Loucy (cell line): Measurements from ENCODE around the gene SLC15A1.

ENCODE experiments used
- H2AFZ ChIP-seq: fragments of 200-600 bp; sonication (generic); 2 replicates; pipeline ENCODE4 v1.6.0; 2016; ENCODE audit warnings: antibody characterized with exemption, mild to moderate bottlenecking, low read length, moderate library complexity
- H3F3A ChIP-seq: fragments of 200-600 bp; 2 replicates; pipeline ENCODE4 v1.6.0; 2016; ENCODE audit warnings: antibody characterized with exemption, low read depth, mild to moderate bottlenecking
- H3K27me3 ChIP-seq: fragments of 200-600 bp; sonication (generic); 2 replicates; pipeline ENCODE4 v1.6.1; 2014; ENCODE audit warnings: low read length, mild to moderate bottlenecking; ENCODE audit not compliant: insufficient read depth, poor library complexity, severe bottlenecking
- H3K36me3 ChIP-seq: fragments of 200-600 bp; sonication (generic); 2 replicates; pipeline ENCODE4 v1.6.1; 2016; ENCODE audit warnings: low read length; ENCODE audit not compliant: insufficient read depth
- H3K4me1 ChIP-seq: fragments of 200-600 bp; sonication (generic); 2 replicates; pipeline ENCODE4 v1.5.1; 2014; ENCODE audit warnings: low read length, mild to moderate bottlenecking; ENCODE audit not compliant: insufficient read depth, poor library complexity, severe bottlenecking
- H3K4me2 ChIP-seq: fragments of 200-600 bp; sonication (generic); 2 replicates; pipeline ENCODE4 v1.6.0; 2014; ENCODE audit warnings: antibody characterized with exemption, low read length, low read depth, mild to moderate bottlenecking; ENCODE audit not compliant: poor library complexity, severe bottlenecking
- H3K4me3 ChIP-seq: fragments of 200-600 bp; sonication (generic); 2 replicates; pipeline ENCODE4 v1.5.1; 2014; ENCODE audit warnings: low read length, mild to moderate bottlenecking, mixed read lengths; ENCODE audit not compliant: poor library complexity, severe bottlenecking
- H3K79me2 ChIP-seq: fragments of 200-600 bp; sonication (generic); 2 replicates; pipeline ENCODE4 v1.6.1; 2014; ENCODE audit warnings: low read length; ENCODE audit not compliant: insufficient read depth
- H3K9ac ChIP-seq: fragments of 200-600 bp; sonication (generic); 2 replicates; pipeline ENCODE4 v1.6.0; 2014; ENCODE audit warnings: mild to moderate bottlenecking, low read depth, low read length, moderate library complexity; ENCODE audit not compliant: poor library complexity, severe bottlenecking
- H3K9me2 ChIP-seq: fragments of 200-600 bp; sonication (generic); replicated peaks from 2 replicates; pipeline ENCODE4 v1.6.1; 2016; ENCODE audit warnings: low read depth, low read length, mixed read lengths
- H3K9me3 ChIP-seq: fragments of 200-600 bp; sonication (generic); 2 replicates; pipeline ENCODE4 v1.6.1; 2014; ENCODE audit warnings: mild to moderate bottlenecking, antibody characterized with exemption, low read length, low read depth; ENCODE audit not compliant: insufficient read depth
- H4K20me1 ChIP-seq: fragments of 200-600 bp; sonication (generic); 2 replicates; pipeline ENCODE4 v1.6.0; 2014; ENCODE audit warnings: antibody characterized with exemption, low read length, mild to moderate bottlenecking; ENCODE audit not compliant: insufficient read depth, poor library complexity, severe bottlenecking
- CTCF ChIP-seq: fragments of 200-600 bp; sonication (generic); conservative IDR thresholded peaks from 2 replicates; pipeline ENCODE4 v1.5.1; 2014; ENCODE audit warnings: mild to moderate bottlenecking, antibody characterized with exemption, low read length
- EZH2phosphoT487 ChIP-seq: fragments of 200-600 bp; IDR thresholded peaks from 2 replicates; pipeline ENCODE4 v1.6.1; 2018; ENCODE audit warnings: antibody characterized with exemption, mild to moderate bottlenecking, moderate library complexity, borderline replicate concordance

SLC15A1 gene

GRCh38 chr13:98729658-98730057 lies 22.8 kb downstream of the SLC15A1 start:
- H4K20me1 ChIP-seq: no peaks in the 10 kb centered on the region
- H3K27me3 ChIP-seq: no peaks in the 10 kb centered on the region

GRCh38 chr13:98722958-98723357 lies 29.5 kb downstream of the SLC15A1 start:
- no peaks in the 10 kb centered on the region for H3K36me3 ChIP-seq

More at GRCh38 chr13:98729658-98730057, 22.8 kb downstream of the SLC15A1 start:
- Histone ChIP-seq H3K4me3 (no peak overlapping the region), H3K4me2 (peak overlapping the region; percentile 14), H2AFZ (no peak overlapping the region), H3K79me2 (no peaks in the 10 kb centered on the region), H3F3A (no peaks in the 10 kb centered on the region), H3K9ac (no peak overlapping the region), H3K4me1 (no peaks in the 10 kb centered on the region), H3K9me3 (no peaks in the 10 kb centered on the region), H3K9me2 (no peaks in the 10 kb centered on the region), H3K36me3 (no peaks in the 10 kb centered on the region)
- TF ChIP-seq CTCF (no peak), EZH2phosphoT487 (no peak)

GRCh38 chr13:98721825-98722510 lies 30.5 kb downstream of the SLC15A1 start:
- Histone ChIP-seq H3K9ac (no peak overlapping the region), H3K4me2 (no peak overlapping the region), H3F3A (no peaks in the 10 kb centered on the region), H3K27me3 (no peaks in the 10 kb centered on the region), H3K4me1 (no peaks in the 10 kb centered on the region), H3K36me3 (no peaks in the 10 kb centered on the region), H3K79me2 (no peaks in the 10 kb centered on the region), H3K4me3 (no peak overlapping the region), H3K9me3 (no peaks in the 10 kb centered on the region), H3K9me2 (no peaks in the 10 kb centered on the region), H4K20me1 (no peaks in the 10 kb centered on the region), H2AFZ (no peak overlapping the region)
- no peak for TF ChIP-seq CTCF
- TF ChIP-seq EZH2phosphoT487: no peak

More at GRCh38 chr13:98722958-98723357, 29.5 kb downstream of the SLC15A1 start:
- no peaks in the 10 kb centered on the region for H3K9me3 ChIP-seq
- H3K4me1 ChIP-seq: no peaks in the 10 kb centered on the region
- no peak overlapping the region for H3K9ac ChIP-seq
- H3K9me2 ChIP-seq: no peaks in the 10 kb centered on the region
- H3K4me3 ChIP-seq: no peak overlapping the region
- no peak overlapping the region for H2AFZ ChIP-seq
- no peaks in the 10 kb centered on the region for H4K20me1 ChIP-seq
- H3K79me2 ChIP-seq: no peaks in the 10 kb centered on the region
- TF ChIP-seq EZH2phosphoT487 (no peak), CTCF (no peak)
- no peak overlapping the region for H3K4me2 ChIP-seq
- H3F3A ChIP-seq: no peaks in the 10 kb centered on the region
- no peaks in the 10 kb centered on the region for H3K27me3 ChIP-seq
